SK-N-MC (cell line): ENCODE results near the gene TGFBR3.

Experiments used
- EZH2 ChIP-seq: fragments of 200-600 bp; sonication (generic); IDR thresholded peaks from one replicate; pipeline ENCODE4 v1.6.1; 2017; ENCODE audit warnings: antibody characterized with exemption
- POLR2AphosphoS5 ChIP-seq: IDR thresholded peaks from 2 replicates; pipeline ENCODE4 v1.6.1; 2012; ENCODE audit warnings: mild to moderate bottlenecking, low read depth, low read length, borderline replicate concordance

DNA sequence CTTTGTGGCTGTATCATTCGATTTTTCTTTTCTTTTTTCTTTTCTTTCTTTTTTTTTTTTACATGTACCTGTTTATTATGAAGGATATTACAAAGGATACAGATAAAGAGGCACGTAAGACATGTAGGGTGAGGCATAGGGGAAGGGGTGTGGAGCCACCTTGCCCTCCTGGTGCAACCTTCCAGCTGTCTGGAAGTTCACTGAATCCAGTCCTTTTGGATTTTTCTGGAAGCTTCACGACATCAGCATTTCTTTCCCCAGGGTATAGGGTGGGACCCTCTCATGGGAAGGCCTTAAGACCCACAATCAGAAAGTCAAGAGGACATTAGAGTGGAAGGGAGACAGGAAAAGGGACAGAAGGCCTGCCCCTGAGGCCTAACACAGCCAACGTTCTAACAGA, 30.1 kb upstream of the TGFBR3 start:
- TF ChIP-seq POLR2AphosphoS5: no peak
- TF ChIP-seq EZH2: no peak
